ENCODE measurements around the gene SH3RF3.

Gene SH3RF3

DNA sequence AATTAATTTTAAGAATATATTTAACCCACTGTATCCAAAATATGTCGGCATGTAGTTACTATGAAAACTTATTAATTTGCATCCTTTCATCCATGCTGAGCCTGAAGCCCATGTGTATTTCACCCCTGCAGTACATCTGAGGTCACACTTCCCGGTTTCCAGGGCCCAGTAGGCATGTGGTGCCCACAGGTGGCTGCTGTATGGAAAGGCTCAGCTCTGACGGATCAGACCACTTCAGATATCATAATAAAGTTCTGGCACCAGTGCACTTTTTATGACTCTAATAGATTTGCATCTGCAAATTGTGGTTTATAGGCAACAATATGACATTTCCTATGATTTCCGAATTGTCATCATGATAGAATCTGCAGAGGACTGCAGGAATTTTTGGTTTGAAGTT, 22.5 kb downstream of the SH3RF3 start:
- Histone ChIP-seq H3K9ac (ENCODE audit: low read depth, low read length, poor library complexity) (no peak overlapping the region), H2AFZ (ENCODE audit: low read length) (no peak overlapping the region), H3K14ac (ENCODE audit: low read length) (no peak overlapping the region), H3K4ac (ENCODE audit: low read length) (no peak overlapping the region), H3K4me2 (ENCODE audit: insufficient read depth, low read length, poor library complexity, severe bottlenecking) (no peak overlapping the region), H3K9me3 (replicated peaks in 1 of 2; ENCODE audit: control insufficient read depth in 2 of 2, insufficient read depth in 1 of 2, low read depth in 1 of 2, low read length in 2 of 2) (no peaks in the 10 kb centered on the region), H3K4me1 (ENCODE audit: control insufficient read depth in 2 of 2, insufficient read depth in 1 of 2, low read depth in 1 of 2, low read length in 2 of 2) (peaks cover 6 to 7% of the 10 kb centered on the region in 2 donors), H2BK5ac (ENCODE audit: low read length) (no peak overlapping the region), H2BK120ac (ENCODE audit: low read depth, low read length) (no peak overlapping the region), H3K27me3 (ENCODE audit: control insufficient read depth in 3 of 3, insufficient read depth in 3 of 3, low read depth in 1 of 3, low read length in 3 of 3) (no peaks in the 10 kb centered on the region), H2BK15ac (ENCODE audit: low read length) (no peak overlapping the region), H4K8ac (ENCODE audit: low read depth, low read length) (no peak overlapping the region), H2BK12ac (ENCODE audit: low read length) (no peak overlapping the region), H3K79me1 (ENCODE audit: low read depth, low read length) (no peaks in the 10 kb centered on the region), H3K36me3 (replicated peaks in 1 of 2; ENCODE audit: control insufficient read depth in 2 of 2, insufficient read depth in 2 of 2, low read length in 2 of 2) (no peaks in the 10 kb centered on the region), H3K18ac (ENCODE audit: low read length) (no peak overlapping the region), H3K4me3 (ENCODE audit: low read length in 2 of 2) (no peak overlapping the region), H3K23ac (ENCODE audit: low read depth, low read length, poor library complexity) (no peak overlapping the region), H4K91ac (ENCODE audit: low read depth, low read length, poor library complexity) (no peak overlapping the region), H2AK5ac (ENCODE audit: low read depth, low read length) (no peak overlapping the region), H3K27ac (replicated peaks; ENCODE audit: low read length) (no peak overlapping the region)
- no peak for DNase-seq (ENCODE audit: low spot score)
- WGBS, 2 donors (ENCODE audit: extremely low coverage in 2 of 2, insufficient read length in 2 of 2, insufficient replicate concordance in 1 of 2): no CpG with 5 or more reads among the region's 4 CpGs

- Histone ChIP-seq H2BK12ac (ENCODE audit: low read length) (no peak overlapping the region), H3K4me1 (ENCODE audit: control insufficient read depth in 2 of 2, insufficient read depth in 1 of 2, low read depth in 1 of 2, low read length in 2 of 2) (peaks cover 6 to 7% of the 10 kb centered on the region in 2 donors), H3K14ac (ENCODE audit: low read length) (no peak overlapping the region), H2BK15ac (ENCODE audit: low read length) (no peak overlapping the region), H4K91ac (ENCODE audit: low read depth, low read length, poor library complexity) (no peak overlapping the region), H3K23ac (ENCODE audit: low read depth, low read length, poor library complexity) (no peak overlapping the region), H3K79me1 (ENCODE audit: low read depth, low read length) (no peaks in the 10 kb centered on the region), H3K4ac (ENCODE audit: low read length) (no peak overlapping the region), H2BK120ac (ENCODE audit: low read depth, low read length) (no peak overlapping the region), H3K27me3 (ENCODE audit: control insufficient read depth in 3 of 3, insufficient read depth in 3 of 3, low read depth in 1 of 3, low read length in 3 of 3) (no peaks in the 10 kb centered on the region), H4K8ac (ENCODE audit: low read depth, low read length) (no peak overlapping the region), H3K4me3 (ENCODE audit: low read length in 2 of 2) (no peak overlapping the region), H3K4me2 (ENCODE audit: insufficient read depth, low read length, poor library complexity, severe bottlenecking) (no peak overlapping the region), H2AK5ac (ENCODE audit: low read depth, low read length) (no peak overlapping the region), H2AFZ (ENCODE audit: low read length) (no peak overlapping the region), H2BK5ac (ENCODE audit: low read length) (no peak overlapping the region), H3K9ac (ENCODE audit: low read depth, low read length, poor library complexity) (no peak overlapping the region), H3K9me3 (replicated peaks in 1 of 2; ENCODE audit: control insufficient read depth in 2 of 2, insufficient read depth in 1 of 2, low read depth in 1 of 2, low read length in 2 of 2) (no peaks in the 10 kb centered on the region), H3K27ac (replicated peaks; ENCODE audit: low read length) (no peak overlapping the region), H3K36me3 (replicated peaks in 1 of 2; ENCODE audit: control insufficient read depth in 2 of 2, insufficient read depth in 2 of 2, low read length in 2 of 2) (no peaks in the 10 kb centered on the region), H3K18ac (ENCODE audit: low read length) (no peak overlapping the region)
- no peak for DNase-seq (ENCODE audit: low spot score)
- no CpG with 5 or more reads among the region's 10 CpGs for WGBS, 2 donors (ENCODE audit: extremely low coverage in 2 of 2, insufficient read length in 2 of 2, insufficient replicate concordance in 1 of 2)
These were observed 24.2 kb downstream of the SH3RF3 start for GRCh38 chr2:109153005-109153784.

GRCh38 chr2:109153807-109154206, 24.8 kb downstream of the SH3RF3 start:
- no peaks in the 10 kb centered on the region for H3K9me3 ChIP-seq (replicated peaks in 1 of 2; ENCODE audit: control insufficient read depth in 2 of 2, insufficient read depth in 1 of 2, low read depth in 1 of 2, low read length in 2 of 2)
- H3K14ac ChIP-seq (ENCODE audit: low read length): no peak overlapping the region
- no peak overlapping the region for H3K4me3 ChIP-seq (ENCODE audit: low read length in 2 of 2)
- no peak overlapping the region for H3K23ac ChIP-seq (ENCODE audit: low read depth, low read length, poor library complexity)
- no CpG with 5 or more reads among the region's 5 CpGs for WGBS, 2 donors (ENCODE audit: extremely low coverage in 2 of 2, insufficient read length in 2 of 2, insufficient replicate concordance in 1 of 2)
- no peak overlapping the region for H3K9ac ChIP-seq (ENCODE audit: low read depth, low read length, poor library complexity)
- no peak overlapping the region for H2BK12ac ChIP-seq (ENCODE audit: low read length)
- H2BK5ac ChIP-seq (ENCODE audit: low read length): no peak overlapping the region
- no peaks in the 10 kb centered on the region for H3K79me1 ChIP-seq (ENCODE audit: low read depth, low read length)
- H2BK15ac ChIP-seq (ENCODE audit: low read length): no peak overlapping the region
- H3K4me2 ChIP-seq (ENCODE audit: insufficient read depth, low read length, poor library complexity, severe bottlenecking): no peak overlapping the region
- H3K4ac ChIP-seq (ENCODE audit: low read length): no peak overlapping the region
- H2BK120ac ChIP-seq (ENCODE audit: low read depth, low read length): no peak overlapping the region
- H2AK5ac ChIP-seq (ENCODE audit: low read depth, low read length): no peak overlapping the region
- no peaks in the 10 kb centered on the region for H3K27me3 ChIP-seq (ENCODE audit: control insufficient read depth in 3 of 3, insufficient read depth in 3 of 3, low read depth in 1 of 3, low read length in 3 of 3)
- H2AFZ ChIP-seq (ENCODE audit: low read length): no peak overlapping the region
- H3K18ac ChIP-seq (ENCODE audit: low read length): no peak overlapping the region
- H3K36me3 ChIP-seq (replicated peaks in 1 of 2; ENCODE audit: control insufficient read depth in 2 of 2, insufficient read depth in 2 of 2, low read length in 2 of 2): no peaks in the 10 kb centered on the region
- no peak overlapping the region for H3K27ac ChIP-seq (replicated peaks; ENCODE audit: low read length)
- DNase-seq (ENCODE audit: low spot score): no peak
- no peak overlapping the region for H4K8ac ChIP-seq (ENCODE audit: low read depth, low read length)
- H4K91ac ChIP-seq (ENCODE audit: low read depth, low read length, poor library complexity): no peak overlapping the region
- peaks cover 6 to 7% of the 10 kb centered on the region in 2 donors for H3K4me1 ChIP-seq (ENCODE audit: control insufficient read depth in 2 of 2, insufficient read depth in 1 of 2, low read depth in 1 of 2, low read length in 2 of 2)

DNA sequence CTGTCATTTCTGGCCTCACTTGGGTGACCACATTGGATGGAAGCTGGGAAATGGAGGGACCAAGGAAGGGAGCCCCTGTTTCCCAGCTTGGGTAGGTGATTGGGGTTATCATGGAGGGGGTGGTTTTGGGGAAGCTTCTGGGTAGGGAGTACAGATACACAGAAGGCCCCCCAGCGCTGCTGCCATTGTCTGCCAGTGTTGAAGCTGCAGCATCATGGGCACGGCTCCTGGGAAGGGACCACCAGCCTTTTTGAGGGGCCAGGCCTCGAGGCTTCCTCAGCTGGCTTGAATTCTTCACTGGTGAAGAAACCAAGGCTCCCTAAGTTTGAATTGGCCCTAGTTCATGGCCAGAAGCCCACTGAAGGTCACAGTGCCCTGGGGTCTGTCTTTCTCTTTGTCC, 25.2 kb downstream of the SH3RF3 start:
- Histone ChIP-seq H2BK5ac (ENCODE audit: low read length) (no peak overlapping the region), H2BK12ac (ENCODE audit: low read length) (no peak overlapping the region), H2AK5ac (ENCODE audit: low read depth, low read length) (no peak overlapping the region), H3K36me3 (replicated peaks in 1 of 2; ENCODE audit: control insufficient read depth in 2 of 2, insufficient read depth in 2 of 2, low read length in 2 of 2) (no peaks in the 10 kb centered on the region), H2BK120ac (ENCODE audit: low read depth, low read length) (no peak overlapping the region), H3K23ac (ENCODE audit: low read depth, low read length, poor library complexity) (no peak overlapping the region), H3K18ac (ENCODE audit: low read length) (no peak overlapping the region), H3K9ac (ENCODE audit: low read depth, low read length, poor library complexity) (no peak overlapping the region), H2BK15ac (ENCODE audit: low read length) (no peak overlapping the region), H3K27me3 (ENCODE audit: control insufficient read depth in 3 of 3, insufficient read depth in 3 of 3, low read depth in 1 of 3, low read length in 3 of 3) (no peaks in the 10 kb centered on the region), H3K79me1 (ENCODE audit: low read depth, low read length) (no peaks in the 10 kb centered on the region), H3K4ac (ENCODE audit: low read length) (no peak overlapping the region), H3K4me3 (ENCODE audit: low read length in 2 of 2) (no peak overlapping the region), H3K27ac (replicated peaks; ENCODE audit: low read length) (no peak overlapping the region), H3K4me2 (ENCODE audit: insufficient read depth, low read length, poor library complexity, severe bottlenecking) (no peak overlapping the region), H3K4me1 (ENCODE audit: control insufficient read depth in 2 of 2, insufficient read depth in 1 of 2, low read depth in 1 of 2, low read length in 2 of 2) (peaks cover 6 to 7% of the 10 kb centered on the region in 2 donors), H3K9me3 (replicated peaks in 1 of 2; ENCODE audit: control insufficient read depth in 2 of 2, insufficient read depth in 1 of 2, low read depth in 1 of 2, low read length in 2 of 2) (no peaks in the 10 kb centered on the region), H4K91ac (ENCODE audit: low read depth, low read length, poor library complexity) (no peak overlapping the region), H4K8ac (ENCODE audit: low read depth, low read length) (no peak overlapping the region), H3K14ac (ENCODE audit: low read length) (no peak overlapping the region), H2AFZ (ENCODE audit: low read length) (no peak overlapping the region)
- no CpG with 5 or more reads among the region's 3 CpGs for WGBS, 2 donors (ENCODE audit: extremely low coverage in 2 of 2, insufficient read length in 2 of 2, insufficient replicate concordance in 1 of 2)
- DNase-seq (ENCODE audit: low spot score): no peak
